GM18502 (cell line): ENCODE results near the gene SLC12A7.
A peak's percentile ranks its signal among the peaks of the same experiment; 100 is the strongest.

Source experiments
- ATAC-seq: cut with Tn5 transposase; IDR thresholded peaks from one replicate; pipeline ENCODE4 v1.9.1; 2021; ENCODE audit warnings: mild to moderate bottlenecking; ENCODE audit not compliant: unreplicated experiment, poor library complexity

Gene SLC12A7

GRCh38 chr5:1142886-1143669 lies 31.2 kb upstream of the SLC12A7 start:
- ATAC-seq: no peak

DNA sequence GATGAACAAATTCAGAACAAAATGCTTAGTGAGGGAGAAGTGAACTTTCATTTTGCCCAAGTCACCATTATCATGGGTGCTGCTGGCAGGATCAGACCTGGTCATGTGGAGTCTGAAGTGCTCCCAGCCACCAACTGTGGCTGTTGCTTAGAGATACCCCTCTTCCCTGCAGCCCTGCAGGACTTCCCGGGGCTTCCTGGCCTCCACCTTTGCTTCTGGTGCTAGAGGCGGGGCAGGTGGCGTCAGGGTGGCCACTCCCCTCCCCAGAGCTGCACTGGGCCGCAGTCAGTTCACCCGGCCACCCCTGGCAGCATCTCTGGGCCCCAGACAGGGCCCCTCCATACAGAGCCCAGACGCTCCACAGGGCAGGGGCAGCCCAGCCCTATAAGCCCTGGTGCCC lies 30.0 kb upstream of the SLC12A7 start:
- ATAC-seq: no peak

- no peak for ATAC-seq
Observed at GRCh38 chr5:1140818-1141189, 28.9 kb upstream of the SLC12A7 start.

DNA sequence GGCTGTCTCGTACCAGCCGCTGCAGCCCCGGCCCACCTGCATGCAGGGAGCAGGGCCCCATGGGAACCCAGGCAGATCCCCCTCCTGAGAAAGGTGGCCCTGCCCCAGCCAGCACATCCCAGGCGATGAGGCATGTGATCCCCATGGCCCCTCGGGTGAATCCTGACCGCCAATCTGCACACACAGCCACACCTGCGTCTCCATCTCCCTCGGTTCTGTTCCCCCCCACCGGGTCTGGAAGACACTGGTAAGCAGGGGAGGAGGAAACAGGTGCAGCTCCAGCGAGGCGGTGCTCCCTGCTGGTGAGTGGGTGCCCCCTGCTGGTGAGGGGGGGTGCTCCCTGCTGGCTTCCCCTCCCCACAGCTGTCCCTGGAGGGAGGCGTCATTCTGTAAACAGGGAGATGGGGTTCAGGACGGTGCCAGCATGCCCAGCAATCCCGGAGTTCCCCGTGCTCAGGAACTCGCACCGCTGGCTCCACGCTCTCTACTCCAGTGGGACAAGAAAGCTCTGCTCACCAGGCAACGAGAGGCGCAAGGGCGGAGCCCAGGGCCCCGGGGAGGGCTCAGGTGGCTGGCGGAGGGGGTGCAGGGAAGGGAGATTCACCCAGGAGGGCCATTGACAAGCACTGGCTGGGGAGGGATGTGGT lies 28.4 kb upstream of the SLC12A7 start:
- ATAC-seq: peak; percentile 72

DNA sequence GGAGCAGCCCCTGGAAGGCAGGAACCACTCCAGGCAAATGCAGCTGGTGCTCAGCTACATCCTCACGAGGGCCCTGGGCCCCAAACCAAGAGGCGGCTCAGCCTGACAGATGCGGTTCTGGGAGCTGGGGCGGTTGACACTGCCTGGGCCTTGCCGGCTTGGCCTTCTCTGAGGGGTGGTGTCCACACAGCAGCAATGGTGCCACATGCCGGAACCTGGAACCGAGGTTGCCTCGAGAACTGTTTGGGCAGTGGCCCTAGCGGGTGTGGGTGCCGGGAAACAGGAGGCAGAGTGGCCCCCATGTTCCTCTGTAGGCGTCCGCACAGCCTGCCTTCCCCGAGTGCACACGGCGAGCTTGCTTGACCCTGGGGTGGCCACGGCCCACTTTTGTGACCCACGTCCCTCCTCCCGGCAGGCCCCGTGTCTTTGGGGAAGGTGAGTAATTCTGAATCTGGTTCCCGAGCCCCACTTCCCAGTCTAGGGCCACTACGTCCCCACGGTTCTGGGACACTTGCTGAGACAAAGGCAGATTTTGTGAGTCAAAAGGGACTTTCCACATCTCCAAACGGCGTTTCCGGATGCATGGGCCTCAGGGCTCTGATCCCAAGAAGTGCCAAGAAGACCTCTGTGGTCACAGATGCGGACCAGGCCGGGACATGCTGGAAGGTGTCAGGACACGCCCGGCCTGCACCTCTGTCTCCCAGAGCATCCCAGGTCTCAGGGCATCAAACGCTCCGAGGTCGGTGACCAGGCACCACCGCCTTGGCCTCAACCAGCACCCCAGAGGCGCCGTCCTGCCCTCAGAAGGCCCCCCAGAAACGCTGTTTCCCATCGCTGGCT lies 27.7 kb upstream of the SLC12A7 start:
- no peak for ATAC-seq

DNA sequence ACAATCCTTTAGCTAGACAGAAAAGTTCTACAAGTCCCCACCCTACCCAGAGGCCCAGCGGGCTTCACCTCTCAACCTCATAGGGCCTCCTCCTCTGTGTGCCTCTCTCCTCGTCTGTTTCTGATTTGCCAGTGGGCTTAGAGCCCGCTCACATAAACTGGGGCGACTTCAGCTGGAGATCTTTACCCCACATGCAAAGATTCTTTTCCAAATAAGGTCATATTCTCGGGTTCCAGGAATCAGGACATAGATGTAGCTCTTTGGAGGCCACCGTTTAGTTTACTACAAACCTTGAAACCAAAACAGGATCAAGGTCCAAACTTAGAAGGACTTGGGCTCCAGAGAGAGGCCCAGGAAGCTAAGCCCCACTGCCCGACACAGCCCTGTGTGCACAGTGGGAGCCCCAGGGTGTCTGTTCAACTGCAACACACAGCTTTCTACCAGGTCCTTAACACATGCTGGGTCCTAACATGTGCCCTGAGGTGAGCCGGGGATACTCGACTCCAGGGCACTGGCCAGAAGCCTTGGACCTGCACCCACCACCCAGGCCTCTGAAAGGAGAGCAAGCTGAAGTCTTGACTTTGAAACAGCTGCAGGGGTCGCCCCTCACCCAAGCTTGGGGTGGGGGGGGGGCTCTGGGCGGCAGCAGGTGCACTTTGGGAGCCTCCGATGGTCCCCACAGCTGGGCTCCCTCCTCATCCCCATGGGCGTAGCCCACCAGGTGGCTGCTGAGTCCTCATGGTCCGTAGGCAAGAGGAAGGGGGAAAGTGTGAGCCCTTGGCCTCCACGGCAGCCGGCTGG lies 26.8 kb upstream of the SLC12A7 start:
- no peak for ATAC-seq

DNA sequence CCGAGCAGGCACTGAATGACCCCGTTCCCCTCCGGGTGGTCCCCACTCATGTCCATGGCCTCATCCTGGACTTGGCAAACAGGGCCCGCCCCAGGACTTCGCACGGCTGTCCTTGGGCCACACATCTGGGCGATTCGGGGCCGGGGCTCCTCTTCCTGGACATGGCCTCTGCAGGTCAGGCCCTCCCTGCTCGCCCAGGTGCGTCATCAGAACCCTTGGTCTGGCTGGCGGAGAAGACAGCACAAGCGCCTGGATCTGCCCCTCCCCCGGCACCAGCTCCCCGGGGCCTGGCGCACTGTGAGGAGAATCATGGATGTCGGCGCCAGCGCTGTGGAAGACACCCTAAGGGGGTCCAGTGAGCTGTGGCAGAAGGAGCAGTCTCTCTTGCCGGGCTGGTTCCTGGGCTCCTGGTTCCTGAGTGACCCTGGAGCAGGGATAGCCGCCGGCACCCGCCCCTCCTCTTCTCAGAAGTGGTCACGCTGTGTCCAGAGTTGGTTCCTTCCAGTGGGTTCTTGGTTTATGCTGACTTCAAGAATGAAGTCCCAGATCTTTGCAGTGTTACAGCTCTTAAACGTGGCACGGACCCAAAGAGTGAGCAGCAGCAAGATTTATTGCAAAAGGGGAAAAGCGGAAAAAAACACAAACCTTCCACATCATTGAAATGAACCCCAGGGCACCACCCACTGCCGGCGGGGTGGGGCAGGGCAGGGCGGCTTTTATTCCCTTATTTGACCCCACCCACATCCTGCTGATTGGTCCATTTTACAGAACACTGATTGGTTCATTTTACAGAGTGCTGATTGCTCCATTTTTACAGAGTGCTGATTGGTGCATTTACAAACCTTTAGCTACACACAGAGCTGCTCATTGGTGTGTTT lies 25.9 kb upstream of the SLC12A7 start:
- no peak for ATAC-seq

- ATAC-seq: no peak
Observed at GRCh38 chr5:1136814-1137213, 25.0 kb upstream of the SLC12A7 start.

- no peak for ATAC-seq
Observed at GRCh38 chr5:1135696-1136525, 24.0 kb upstream of the SLC12A7 start.

- ATAC-seq: peak; percentile 72
Observed at GRCh38 chr5:1134478-1134877, 22.6 kb upstream of the SLC12A7 start.

GRCh38 chr5:1133510-1134201 lies 21.8 kb upstream of the SLC12A7 start:
- no peak for ATAC-seq

GRCh38 chr5:1133108-1133507 lies 21.2 kb upstream of the SLC12A7 start:
- no peak for ATAC-seq

GRCh38 chr5:1132570-1132969 lies 20.7 kb upstream of the SLC12A7 start:
- ATAC-seq: no peak

GRCh38 chr5:1131726-1132125 lies 19.9 kb upstream of the SLC12A7 start:
- ATAC-seq: no peak

- ATAC-seq: no peak
Observed at GRCh38 chr5:1131191-1131621, 19.3 kb upstream of the SLC12A7 start.

DNA sequence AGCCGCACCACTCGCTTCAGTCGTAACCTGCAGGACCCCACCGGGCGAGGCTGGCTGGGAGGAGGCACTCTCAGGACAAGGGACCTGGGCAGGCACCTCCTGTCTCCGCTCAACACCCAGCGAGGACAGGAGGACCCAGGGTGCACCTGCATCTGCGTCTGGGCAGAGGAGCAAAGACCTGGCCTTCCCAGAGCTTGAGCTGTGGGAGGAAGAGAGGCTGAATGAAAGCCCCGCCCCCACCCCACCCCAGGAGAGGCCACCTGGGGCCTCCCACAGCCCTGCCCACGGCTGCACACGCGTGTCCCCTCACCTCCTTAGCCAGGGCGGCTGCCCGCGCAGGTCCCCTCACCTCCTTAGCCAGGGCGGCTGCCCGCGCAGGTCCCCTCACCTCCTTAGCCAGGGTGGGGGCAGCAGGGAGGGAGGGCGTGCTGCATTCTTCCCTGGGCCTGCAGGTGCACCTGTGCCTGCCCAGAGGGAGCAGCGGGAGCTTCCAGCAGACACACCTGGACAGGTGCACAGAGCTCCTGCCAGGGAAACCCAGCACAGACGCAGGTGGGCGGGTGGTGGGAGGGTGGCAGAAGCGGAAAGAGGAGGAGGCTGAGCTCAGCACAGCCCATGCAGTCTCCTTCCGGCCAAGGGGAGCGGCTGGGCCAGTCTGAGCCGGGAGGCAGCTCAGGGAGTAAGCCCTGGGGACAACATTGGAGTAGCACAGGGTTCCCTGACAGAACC lies 18.5 kb upstream of the SLC12A7 start:
- ATAC-seq: no peak

DNA sequence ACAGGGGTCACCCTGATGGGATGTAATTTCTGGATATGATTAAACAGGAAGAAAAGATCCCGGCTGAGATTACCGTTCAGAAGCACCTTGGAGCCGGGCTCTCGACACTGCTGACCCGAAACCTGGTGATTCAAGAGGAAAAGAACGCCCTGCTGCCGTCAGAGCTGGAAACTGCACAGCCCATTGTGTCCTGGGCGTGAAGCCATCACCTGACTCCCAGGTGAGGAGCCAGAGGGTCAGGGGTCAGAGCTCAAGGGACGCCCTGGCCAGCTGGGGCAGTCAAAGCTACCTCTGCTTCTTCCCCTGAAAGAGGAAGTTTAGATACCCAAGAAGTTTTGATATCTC lies 17.8 kb upstream of the SLC12A7 start:
- no peak for ATAC-seq
